ENCODE measurements around the gene IL1F10.

The IL1F10 gene

GRCh38 chr2:113061241-113061640 is 6.5 kb upstream of the IL1F10 start:
- CTCF ChIA-PET, result interaction anchor here (1.6 kb wide), 1 partner anchor 9 kb away, joined by 3 read pairs; the partner anchor contains the start of gene IL36B
- TF ChIP-seq, protein P1, sequence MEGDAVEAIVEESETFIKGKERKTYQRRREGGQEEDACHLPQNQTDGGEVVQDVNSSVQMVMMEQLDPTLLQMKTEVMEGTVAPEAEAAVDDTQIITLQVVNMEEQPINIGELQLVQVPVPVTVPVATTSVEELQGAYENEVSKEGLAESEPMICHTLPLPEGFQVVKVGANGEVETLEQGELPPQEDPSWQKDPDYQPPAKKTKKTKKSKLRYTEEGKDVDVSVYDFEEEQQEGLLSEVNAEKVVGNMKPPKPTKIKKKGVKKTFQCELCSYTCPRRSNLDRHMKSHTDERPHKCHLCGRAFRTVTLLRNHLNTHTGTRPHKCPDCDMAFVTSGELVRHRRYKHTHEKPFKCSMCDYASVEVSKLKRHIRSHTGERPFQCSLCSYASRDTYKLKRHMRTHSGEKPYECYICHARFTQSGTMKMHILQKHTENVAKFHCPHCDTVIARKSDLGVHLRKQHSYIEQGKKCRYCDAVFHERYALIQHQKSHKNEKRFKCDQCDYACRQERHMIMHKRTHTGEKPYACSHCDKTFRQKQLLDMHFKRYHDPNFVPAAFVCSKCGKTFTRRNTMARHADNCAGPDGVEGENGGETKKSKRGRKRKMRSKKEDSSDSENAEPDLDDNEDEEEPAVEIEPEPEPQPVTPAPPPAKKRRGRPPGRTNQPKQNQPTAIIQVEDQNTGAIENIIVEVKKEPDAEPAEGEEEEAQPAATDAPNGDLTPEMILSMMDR (IDR thresholded peaks at IDR 0.05; ENCODE audit: control extremely low read depth, extremely low read depth, low read depth, missing control alignments), result no peak
- no peak for DNase-seq (ENCODE audit: extremely low spot score)
- POLR2A ChIA-PET, result no interaction called here

DNA sequence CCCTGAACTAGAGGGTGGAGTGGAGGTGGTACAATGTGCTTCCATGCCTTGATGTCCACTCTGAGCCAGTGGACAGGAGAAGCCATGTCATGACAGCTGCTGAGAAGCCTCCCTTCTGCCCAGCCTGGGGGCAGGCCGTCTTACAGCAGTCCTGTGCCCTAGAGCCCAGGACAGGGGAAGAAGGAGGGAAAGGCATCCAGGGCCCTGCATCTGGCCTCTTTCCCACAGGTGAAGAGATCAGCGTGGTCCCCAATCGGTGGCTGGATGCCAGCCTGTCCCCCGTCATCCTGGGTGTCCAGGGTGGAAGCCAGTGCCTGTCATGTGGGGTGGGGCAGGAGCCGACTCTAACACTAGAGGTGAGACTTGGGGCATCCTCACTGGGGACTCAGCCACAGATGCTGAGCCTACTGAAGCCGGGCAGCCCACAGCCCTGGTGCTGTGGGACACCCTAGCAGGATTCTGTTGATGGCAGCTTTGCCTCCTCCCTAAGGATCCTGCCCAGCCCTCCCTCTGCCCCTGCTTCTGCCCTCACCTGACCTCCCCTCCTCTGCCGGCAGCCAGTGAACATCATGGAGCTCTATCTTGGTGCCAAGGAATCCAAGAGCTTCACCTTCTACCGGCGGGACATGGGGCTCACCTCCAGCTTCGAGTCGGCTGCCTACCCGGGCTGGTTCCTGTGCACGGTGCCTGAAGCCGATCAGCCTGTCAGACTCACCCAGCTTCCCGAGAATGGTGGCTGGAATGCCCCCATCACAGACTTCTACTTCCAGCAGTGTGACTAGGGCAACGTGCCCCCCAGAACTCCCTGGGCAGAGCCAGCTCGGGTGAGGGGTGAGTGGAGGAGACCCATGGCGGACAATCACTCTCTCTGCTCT is 5.6 kb upstream of the IL1F10 start:
- no peak for DNase-seq (ENCODE audit: extremely low spot score)
- ChIA-PET CTCF (interaction anchor here (1.6 kb wide), 2 partner anchors 10 to 18 kb away, joined by 3 to 5 read pairs; partner anchors contain the start of gene IL36B), POLR2A (no interaction called here)
- TF ChIP-seq, protein P1 (IDR thresholded peaks at IDR 0.05; ENCODE audit: control extremely low read depth, extremely low read depth, low read depth, missing control alignments), result no peak

- TF ChIP-seq, protein P1 (IDR thresholded peaks at IDR 0.05; ENCODE audit: control extremely low read depth, extremely low read depth, low read depth, missing control alignments), result no peak
- DNase-seq (ENCODE audit: extremely low spot score), result no peak
- POLR2A ChIA-PET, result no interaction called here
- CTCF ChIA-PET, result no interaction called here
Measured at GRCh38 chr2:113064281-113064680, 3.5 kb upstream of the IL1F10 start.

GRCh38 chr2:113064898-113065297 is 2.9 kb upstream of the IL1F10 start:
- no peak for DNase-seq (ENCODE audit: extremely low spot score)
- POLR2A ChIA-PET, result no interaction called here
- TF ChIP-seq, protein P1 (IDR thresholded peaks at IDR 0.05; ENCODE audit: control extremely low read depth, extremely low read depth, low read depth, missing control alignments), result no peak
- CTCF ChIA-PET, result interaction anchor here (0.8 to 1.0 kb wide), 2 partner anchors 15 to 73 kb away, joined by 3 to 4 read pairs; no protein-coding TSS in a partner anchor

- ChIA-PET CTCF (interaction anchor here (1.1 to 1.3 kb wide), 2 partner anchors 69 to 127 kb away, joined by 3 to 5 read pairs; no protein-coding TSS in a partner anchor), POLR2A (interaction anchor here (0.7 kb wide), 1 partner anchor 8 kb away, joined by 4 read pairs; no protein-coding TSS in a partner anchor)
Measured at GRCh38 chr2:113068249-113068648, 479 bp downstream of the IL1F10 start.

More at GRCh38 chr2:113068249-113068648, 479 bp downstream of the IL1F10 start:
- DNase-seq (ENCODE audit: extremely low spot score), result no peak
- TF ChIP-seq, protein P1 (IDR thresholded peaks at IDR 0.05; ENCODE audit: control extremely low read depth, extremely low read depth, low read depth, missing control alignments), result no peak

Data from GM10248 (cell line).